H1 (cell line): ENCODE data around the gene CRTAC1.

ENCODE experiments used
- CTCF ChIP-seq, 3 experiments: IDR thresholded peaks; 1 replicate in 2 of 3; 2 replicates in 1 of 3; pipeline versions ENCODE4 v1.5.1 to v1.6.1; 2011; ENCODE audit warnings: low read length in 3 of 3, mild to moderate bottlenecking in 3 of 3, inconsistent platforms in 2 of 3, low read depth in 1 of 3, moderate library complexity in 1 of 3; ENCODE audit not compliant: insufficient read depth in 1 of 3; ENCODE audit errors: control extremely low read depth in 1 of 3
- EP300 ChIP-seq, 2 experiments: IDR thresholded peaks; 1 replicate in 1 of 2; 2 replicates in 1 of 2; pipeline ENCODE4 v1.6.1; 2011 to 2012; ENCODE audit warnings: low read depth in 2 of 2, low read length in 2 of 2, mild to moderate bottlenecking in 2 of 2, borderline replicate concordance in 1 of 2, inconsistent platforms in 1 of 2, moderate library complexity in 1 of 2
- EZH2 ChIP-seq: fragments of 200-600 bp; sonication (generic); IDR thresholded peaks from 2 replicates; pipeline ENCODE4 v1.7.1; 2012; ENCODE audit warnings: low read depth, mild to moderate bottlenecking, moderate library complexity, low read length, inconsistent platforms; ENCODE audit not compliant: severe bottlenecking
- POLR2A ChIP-seq, 2 experiments: IDR thresholded peaks; 1 replicate in 1 of 2; 2 replicates in 1 of 2; pipeline ENCODE4 v1.6.1; 2011; ENCODE audit warnings: low read depth in 2 of 2, low read length in 2 of 2, mild to moderate bottlenecking in 2 of 2; ENCODE audit errors: control extremely low read depth in 1 of 2
- POU5F1 ChIP-seq: IDR thresholded peaks from 2 replicates; pipeline ENCODE4 v1.6.1; 2011; ENCODE audit warnings: low read depth, mild to moderate bottlenecking, low read length, moderate library complexity
- SP1 ChIP-seq: IDR thresholded peaks from 2 replicates; pipeline ENCODE4 v1.6.1; 2011; ENCODE audit warnings: low read depth, low read length
- SRF ChIP-seq: IDR thresholded peaks from 2 replicates; pipeline ENCODE4 v1.6.1; 2011; ENCODE audit warnings: mild to moderate bottlenecking, low read depth, low read length, moderate library complexity
- TF ChIP-seq, protein P1 (sequence below): IDR thresholded peaks from 2 replicates; pipeline ENCODE4 v1.6.1; 2011; ENCODE audit warnings: low read length, improper control_type of control experiment

GRCh38 chr10:98000346-98000745 is 30.1 kb downstream of the CRTAC1 start:
- no peak for TF ChIP-seq SP1
- no peak for TF ChIP-seq POLR2A (IDR thresholded peaks at IDR 0.05; ENCODE audit: control extremely low read depth in 1 of 2, low read depth in 2 of 2, low read length in 2 of 2)
- TF ChIP-seq POU5F1 = no peak
- TF ChIP-seq SRF = no peak
- no peak for TF ChIP-seq CTCF (IDR thresholded peaks at IDR 0.05; ENCODE audit: control extremely low read depth in 1 of 3, insufficient read depth in 1 of 3, low read depth in 1 of 3, low read length in 3 of 3)
- TF ChIP-seq, protein P1, sequence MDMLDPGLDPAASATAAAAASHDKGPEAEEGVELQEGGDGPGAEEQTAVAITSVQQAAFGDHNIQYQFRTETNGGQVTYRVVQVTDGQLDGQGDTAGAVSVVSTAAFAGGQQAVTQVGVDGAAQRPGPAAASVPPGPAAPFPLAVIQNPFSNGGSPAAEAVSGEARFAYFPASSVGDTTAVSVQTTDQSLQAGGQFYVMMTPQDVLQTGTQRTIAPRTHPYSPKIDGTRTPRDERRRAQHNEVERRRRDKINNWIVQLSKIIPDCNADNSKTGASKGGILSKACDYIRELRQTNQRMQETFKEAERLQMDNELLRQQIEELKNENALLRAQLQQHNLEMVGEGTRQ = no peak
- no peak for TF ChIP-seq EZH2
- no peak for TF ChIP-seq EP300 (IDR thresholded peaks at IDR 0.05; ENCODE audit: borderline replicate concordance in 1 of 2, low read depth in 2 of 2, low read length in 2 of 2)
